Fibroblast of mammary gland (primary cell): ENCODE measurements around the gene HPSE2.

Experiments used
- DNase-seq: peaks from one replicate; pipeline ENCODE4 v3.0.0-alpha.2; 2010; ENCODE audit warnings: low read depth
- H3K4me3 ChIP-seq: 2 replicates; pipeline ENCODE4 v1.5.1; 2011; ENCODE audit warnings: low read depth, mild to moderate bottlenecking, low read length, moderate library complexity; ENCODE audit not compliant: control insufficient read depth
- CTCF ChIP-seq: conservative IDR thresholded peaks from 2 replicates; pipeline ENCODE4 v1.5.1; 2011; ENCODE audit warnings: low read depth, low read length, inconsistent platforms; ENCODE audit not compliant: control insufficient read depth, insufficient read depth

Gene HPSE2

DNA sequence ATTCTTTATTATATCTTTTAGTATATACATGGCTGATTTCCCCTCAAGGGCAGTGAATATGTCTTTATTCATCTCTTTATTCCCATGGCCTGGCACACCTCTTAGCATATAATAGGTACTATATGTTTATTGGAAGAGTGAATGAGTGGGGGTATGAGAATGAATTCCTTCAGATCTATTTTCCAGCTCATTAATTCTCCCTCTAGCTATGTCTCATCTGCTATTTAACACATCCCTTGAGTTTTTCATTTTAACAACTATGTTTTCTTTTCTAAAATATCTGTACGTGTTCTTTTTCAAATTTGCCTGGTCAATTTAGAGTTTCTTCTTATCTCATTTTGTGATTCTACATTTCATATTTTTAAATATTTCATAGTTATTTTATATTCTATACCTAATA is 803.3 kb downstream of the HPSE2 start:
- H3K4me3 ChIP-seq: no peak overlapping the region
- no peak for DNase-seq
- TF ChIP-seq CTCF: no peak

DNA sequence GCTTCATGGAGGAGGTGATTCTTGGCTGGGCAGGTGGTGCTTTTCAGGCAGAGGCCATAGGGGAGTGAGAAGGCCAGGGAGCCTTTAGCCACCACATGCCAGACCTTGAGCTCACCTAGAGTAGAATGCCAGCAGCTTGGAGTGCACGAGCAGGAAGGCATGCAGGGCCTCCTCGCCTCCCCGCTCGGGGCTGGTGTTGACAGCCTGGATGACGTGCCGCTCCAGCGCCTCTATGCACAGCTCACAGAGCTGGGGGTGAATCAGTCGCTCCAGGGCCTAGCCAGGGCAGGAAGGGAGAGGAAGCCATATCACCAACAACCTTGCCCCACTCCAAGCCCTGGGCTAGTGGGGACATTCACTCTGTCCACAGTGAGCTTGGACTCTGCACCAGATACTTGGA is 804.6 kb downstream of the HPSE2 start:
- H3K4me3 ChIP-seq: no peak overlapping the region
- no peak for TF ChIP-seq CTCF
- DNase-seq: no peak

DNA sequence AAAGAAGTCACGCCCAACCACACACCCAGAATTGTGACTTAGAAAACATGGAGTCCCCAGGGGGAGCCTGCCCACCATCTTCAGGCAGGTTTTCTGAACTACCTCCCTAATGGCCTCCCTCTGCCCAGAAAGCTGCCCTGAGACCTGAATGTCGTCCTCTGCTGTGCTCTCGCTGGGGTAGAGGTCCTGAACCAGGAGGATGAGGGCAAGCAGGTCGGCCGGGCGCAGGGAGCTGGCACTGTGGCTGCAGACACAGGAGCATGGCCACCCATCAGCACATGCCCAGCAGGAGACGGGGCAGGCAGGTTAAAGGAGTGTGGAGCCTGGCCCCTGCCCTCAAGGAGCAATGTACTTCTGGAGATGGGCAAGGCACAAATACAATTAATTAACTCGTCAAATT is 805.2 kb downstream of the HPSE2 start:
- H3K4me3 ChIP-seq: no peak overlapping the region
- no peak for TF ChIP-seq CTCF
- no peak for DNase-seq

DNA sequence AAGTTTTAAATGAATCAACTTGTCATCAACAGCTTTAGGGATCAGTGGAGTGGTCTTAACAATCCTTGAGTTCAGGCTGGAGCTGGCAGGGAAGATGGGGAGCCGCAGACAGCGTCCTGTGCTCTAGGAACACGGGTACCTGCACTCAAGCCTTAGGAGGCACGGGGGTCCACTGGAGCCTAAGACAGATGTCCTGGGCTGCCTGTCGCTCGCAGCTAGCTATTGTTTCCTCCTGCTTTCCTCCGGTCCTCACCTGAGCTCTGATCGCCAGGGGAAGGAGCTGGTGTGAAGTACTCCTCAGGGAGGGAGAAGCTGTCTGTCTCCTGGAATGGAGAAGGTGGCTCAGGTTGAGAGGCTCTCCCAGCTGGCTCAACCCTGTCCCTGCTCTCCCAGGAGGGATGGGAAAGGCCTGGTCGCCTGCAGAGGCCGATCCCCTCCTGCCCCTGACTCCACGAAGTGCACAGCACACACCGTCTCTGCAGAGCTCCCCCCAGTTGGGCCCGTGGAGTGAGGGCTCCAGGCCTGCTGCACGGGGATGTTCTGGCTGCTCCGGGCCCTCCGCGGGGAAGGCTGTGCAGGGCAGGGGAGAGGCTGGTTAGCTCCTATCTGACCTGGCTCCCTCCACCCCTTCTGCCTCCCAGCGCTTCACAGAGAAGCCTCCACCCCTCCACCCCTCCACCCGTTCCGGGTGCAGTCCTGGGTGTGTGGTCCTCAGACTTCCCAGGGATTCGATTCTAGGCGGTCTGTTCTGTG is 806.2 kb downstream of the HPSE2 start:
- no peak overlapping the region for H3K4me3 ChIP-seq
- no peak for TF ChIP-seq CTCF
- DNase-seq: no peak

DNA sequence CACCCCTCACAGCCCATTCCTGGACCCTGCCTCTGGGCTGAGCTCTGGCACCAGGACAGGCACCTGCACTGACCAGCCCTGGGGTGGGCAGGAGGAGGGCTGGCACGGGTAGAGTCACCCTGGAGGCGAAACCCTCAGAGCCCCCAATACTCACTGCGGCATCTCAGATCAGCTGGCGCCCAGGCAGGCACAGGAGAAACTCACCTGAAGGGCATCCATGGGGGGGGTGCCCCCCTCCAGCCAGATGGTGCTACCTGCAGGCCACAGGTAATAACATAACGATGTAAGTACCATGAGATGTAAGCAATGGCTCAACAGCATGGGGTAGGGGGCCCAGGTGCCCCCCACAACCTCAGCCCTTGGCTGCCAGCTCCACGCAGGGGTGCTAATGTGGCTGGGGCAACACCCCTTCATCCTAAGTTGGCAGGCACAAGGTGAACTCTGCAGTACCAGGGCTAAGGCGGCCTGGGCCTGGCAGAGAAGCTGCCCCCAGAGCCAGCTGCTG is 808.6 kb downstream of the HPSE2 start:
- no peak for DNase-seq
- no peak for TF ChIP-seq CTCF
- H3K4me3 ChIP-seq: no peak overlapping the region

GRCh38 chr10:98425511-98426352 is 809.9 kb downstream of the HPSE2 start:
- no peak overlapping the region for H3K4me3 ChIP-seq
- DNase-seq: peak; percentile 47
- peak; percentile 80 for TF ChIP-seq CTCF
